ENCODE results near the gene CTIF.

The CTIF gene

DNA sequence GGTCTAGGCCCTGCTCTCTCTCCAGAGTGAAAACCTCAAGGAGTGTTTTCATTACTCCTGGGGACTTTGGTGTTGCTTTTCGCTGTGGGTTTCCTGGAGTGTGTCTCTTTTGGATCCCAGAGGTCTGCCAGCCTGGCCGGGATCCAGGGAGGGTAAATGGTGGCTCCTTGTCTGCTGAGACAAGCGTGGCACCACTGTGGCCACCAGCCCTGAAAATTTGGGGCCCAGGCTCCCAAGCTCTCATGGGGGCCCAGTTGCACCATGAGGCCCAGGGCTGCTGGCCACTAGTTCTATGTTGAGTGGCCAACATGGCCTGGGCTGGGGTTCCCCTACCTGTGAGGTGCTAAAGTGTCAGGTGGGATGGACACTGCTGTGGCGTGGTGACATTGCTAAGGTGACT is 144.8 kb downstream of the CTIF start:
- no peaks in the 10 kb centered on the region for H3K9me2 ChIP-seq (replicated peaks; ENCODE audit: insufficient read depth, low read length)
- no peak overlapping the region for H3K4me3 ChIP-seq (ENCODE audit: insufficient read depth, low read length, poor library complexity, severe bottlenecking)
- no peak overlapping the region for H2AFZ ChIP-seq (ENCODE audit: low read depth, low read length, severe bottlenecking)
- H3K9ac ChIP-seq (ENCODE audit: low read length): no peak overlapping the region
- no peaks in the 10 kb centered on the region for H3F3A ChIP-seq (ENCODE audit: insufficient read depth)
- no peaks in the 10 kb centered on the region for H3K36me3 ChIP-seq (ENCODE audit: low read length)
- H3K79me2 ChIP-seq (ENCODE audit: insufficient read depth, low read length): no peaks in the 10 kb centered on the region
- no peak overlapping the region for H3K4me2 ChIP-seq (ENCODE audit: low read depth, low read length, poor library complexity, severe bottlenecking)
- no peaks in the 10 kb centered on the region for H4K20me1 ChIP-seq (ENCODE audit: low read depth, low read length)
- no peaks in the 10 kb centered on the region for H3K9me3 ChIP-seq (ENCODE audit: insufficient read depth, low read length)
- no peaks in the 10 kb centered on the region for H3K27me3 ChIP-seq (ENCODE audit: low read length)
- no peak for TF ChIP-seq EZH2phosphoT487 (conservative IDR thresholded peaks at IDR 0.05; ENCODE audit: low read length)
- TF ChIP-seq, protein P1, sequence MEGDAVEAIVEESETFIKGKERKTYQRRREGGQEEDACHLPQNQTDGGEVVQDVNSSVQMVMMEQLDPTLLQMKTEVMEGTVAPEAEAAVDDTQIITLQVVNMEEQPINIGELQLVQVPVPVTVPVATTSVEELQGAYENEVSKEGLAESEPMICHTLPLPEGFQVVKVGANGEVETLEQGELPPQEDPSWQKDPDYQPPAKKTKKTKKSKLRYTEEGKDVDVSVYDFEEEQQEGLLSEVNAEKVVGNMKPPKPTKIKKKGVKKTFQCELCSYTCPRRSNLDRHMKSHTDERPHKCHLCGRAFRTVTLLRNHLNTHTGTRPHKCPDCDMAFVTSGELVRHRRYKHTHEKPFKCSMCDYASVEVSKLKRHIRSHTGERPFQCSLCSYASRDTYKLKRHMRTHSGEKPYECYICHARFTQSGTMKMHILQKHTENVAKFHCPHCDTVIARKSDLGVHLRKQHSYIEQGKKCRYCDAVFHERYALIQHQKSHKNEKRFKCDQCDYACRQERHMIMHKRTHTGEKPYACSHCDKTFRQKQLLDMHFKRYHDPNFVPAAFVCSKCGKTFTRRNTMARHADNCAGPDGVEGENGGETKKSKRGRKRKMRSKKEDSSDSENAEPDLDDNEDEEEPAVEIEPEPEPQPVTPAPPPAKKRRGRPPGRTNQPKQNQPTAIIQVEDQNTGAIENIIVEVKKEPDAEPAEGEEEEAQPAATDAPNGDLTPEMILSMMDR (IDR thresholded peaks at IDR 0.05; ENCODE audit: insufficient read depth, low read length, poor library complexity, severe bottlenecking): no peak
- H3K27ac ChIP-seq (ENCODE audit: low read depth, low read length): no peak overlapping the region

DNA sequence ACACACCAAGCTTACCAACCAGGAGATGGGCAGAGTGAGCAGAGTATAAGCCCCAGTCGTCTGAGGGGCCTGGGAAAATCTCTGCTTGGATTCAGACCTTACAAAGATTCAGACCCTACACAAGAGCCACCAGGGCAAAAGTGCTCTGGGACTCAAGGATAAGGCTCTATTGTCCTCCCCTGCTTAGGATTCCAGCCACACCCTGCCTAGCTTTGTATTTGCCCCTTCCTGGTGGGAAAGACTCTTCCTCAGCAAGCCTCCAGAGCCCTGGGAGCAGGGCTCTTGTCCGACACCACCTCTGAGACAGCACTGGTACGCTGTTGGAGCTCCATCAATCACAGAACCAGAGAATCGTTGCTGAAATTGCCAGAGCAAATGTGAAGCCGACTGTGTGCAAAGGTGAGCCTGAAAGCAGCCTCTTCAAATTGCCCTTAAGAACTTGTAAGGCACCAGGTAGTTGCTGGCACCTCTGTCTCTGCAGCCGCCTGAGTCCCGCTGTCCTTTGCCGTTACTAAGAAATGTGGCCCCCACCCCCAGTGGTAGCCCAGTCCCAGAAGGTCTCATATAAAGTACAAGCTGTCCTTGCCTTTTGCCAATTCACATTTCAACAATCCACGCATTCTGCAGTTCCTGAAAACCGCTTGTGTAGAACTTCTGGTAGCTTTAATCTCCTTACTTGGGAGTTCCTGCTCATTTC is 148.7 kb downstream of the CTIF start:
- Histone ChIP-seq H4K20me1 (ENCODE audit: low read depth, low read length) (no peaks in the 10 kb centered on the region), H3F3A (ENCODE audit: insufficient read depth) (no peaks in the 10 kb centered on the region), H3K9me2 (replicated peaks; ENCODE audit: insufficient read depth, low read length) (no peaks in the 10 kb centered on the region), H3K4me2 (ENCODE audit: low read depth, low read length, poor library complexity, severe bottlenecking) (no peak overlapping the region), H3K9ac (ENCODE audit: low read length) (no peak overlapping the region), H2AFZ (ENCODE audit: low read depth, low read length, severe bottlenecking) (no peak overlapping the region), H3K9me3 (ENCODE audit: insufficient read depth, low read length) (no peaks in the 10 kb centered on the region), H3K4me3 (ENCODE audit: insufficient read depth, low read length, poor library complexity, severe bottlenecking) (no peak overlapping the region), H3K27ac (ENCODE audit: low read depth, low read length) (no peak overlapping the region), H3K27me3 (ENCODE audit: low read length) (no peaks in the 10 kb centered on the region), H3K79me2 (ENCODE audit: insufficient read depth, low read length) (no peaks in the 10 kb centered on the region), H3K36me3 (ENCODE audit: low read length) (no peaks in the 10 kb centered on the region)
- TF ChIP-seq, protein P1 (IDR thresholded peaks at IDR 0.05; ENCODE audit: insufficient read depth, low read length, poor library complexity, severe bottlenecking): no peak
- no peak for TF ChIP-seq EZH2phosphoT487 (conservative IDR thresholded peaks at IDR 0.05; ENCODE audit: low read length)

DNA sequence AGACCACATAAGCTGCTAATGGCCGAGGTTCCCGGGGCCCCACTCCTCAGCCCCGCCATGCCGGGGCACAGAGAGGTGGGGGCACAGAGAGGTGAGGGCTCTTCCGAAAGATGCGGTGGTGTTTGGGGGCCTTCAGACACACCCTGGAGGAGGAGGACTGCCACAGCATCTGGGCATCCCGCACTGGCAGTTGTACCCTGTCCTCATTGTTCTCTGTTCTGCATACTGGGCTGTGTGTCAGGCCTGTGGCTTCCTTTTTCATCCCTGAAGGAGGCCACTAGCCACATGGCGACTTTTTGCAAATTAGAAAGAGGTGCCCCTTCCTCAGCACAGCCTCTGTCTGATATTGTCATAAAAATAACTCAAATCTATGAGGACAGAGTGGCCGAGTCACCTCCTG is 150.1 kb downstream of the CTIF start:
- H3K4me3 ChIP-seq (ENCODE audit: insufficient read depth, low read length, poor library complexity, severe bottlenecking): no peak overlapping the region
- H3F3A ChIP-seq (ENCODE audit: insufficient read depth): no peaks in the 10 kb centered on the region
- no peaks in the 10 kb centered on the region for H3K9me2 ChIP-seq (replicated peaks; ENCODE audit: insufficient read depth, low read length)
- H3K9ac ChIP-seq (ENCODE audit: low read length): no peak overlapping the region
- no peaks in the 10 kb centered on the region for H3K27me3 ChIP-seq (ENCODE audit: low read length)
- no peaks in the 10 kb centered on the region for H3K36me3 ChIP-seq (ENCODE audit: low read length)
- no peak overlapping the region for H2AFZ ChIP-seq (ENCODE audit: low read depth, low read length, severe bottlenecking)
- TF ChIP-seq, protein P1 (IDR thresholded peaks at IDR 0.05; ENCODE audit: insufficient read depth, low read length, poor library complexity, severe bottlenecking): no peak
- no peak for TF ChIP-seq EZH2phosphoT487 (conservative IDR thresholded peaks at IDR 0.05; ENCODE audit: low read length)
- no peaks in the 10 kb centered on the region for H3K79me2 ChIP-seq (ENCODE audit: insufficient read depth, low read length)
- H3K27ac ChIP-seq (ENCODE audit: low read depth, low read length): no peak overlapping the region
- no peaks in the 10 kb centered on the region for H4K20me1 ChIP-seq (ENCODE audit: low read depth, low read length)
- H3K4me2 ChIP-seq (ENCODE audit: low read depth, low read length, poor library complexity, severe bottlenecking): no peak overlapping the region
- H3K9me3 ChIP-seq (ENCODE audit: insufficient read depth, low read length): no peaks in the 10 kb centered on the region
